ENCODE data around the gene C16orf46.

The C16orf46 gene

DNA sequence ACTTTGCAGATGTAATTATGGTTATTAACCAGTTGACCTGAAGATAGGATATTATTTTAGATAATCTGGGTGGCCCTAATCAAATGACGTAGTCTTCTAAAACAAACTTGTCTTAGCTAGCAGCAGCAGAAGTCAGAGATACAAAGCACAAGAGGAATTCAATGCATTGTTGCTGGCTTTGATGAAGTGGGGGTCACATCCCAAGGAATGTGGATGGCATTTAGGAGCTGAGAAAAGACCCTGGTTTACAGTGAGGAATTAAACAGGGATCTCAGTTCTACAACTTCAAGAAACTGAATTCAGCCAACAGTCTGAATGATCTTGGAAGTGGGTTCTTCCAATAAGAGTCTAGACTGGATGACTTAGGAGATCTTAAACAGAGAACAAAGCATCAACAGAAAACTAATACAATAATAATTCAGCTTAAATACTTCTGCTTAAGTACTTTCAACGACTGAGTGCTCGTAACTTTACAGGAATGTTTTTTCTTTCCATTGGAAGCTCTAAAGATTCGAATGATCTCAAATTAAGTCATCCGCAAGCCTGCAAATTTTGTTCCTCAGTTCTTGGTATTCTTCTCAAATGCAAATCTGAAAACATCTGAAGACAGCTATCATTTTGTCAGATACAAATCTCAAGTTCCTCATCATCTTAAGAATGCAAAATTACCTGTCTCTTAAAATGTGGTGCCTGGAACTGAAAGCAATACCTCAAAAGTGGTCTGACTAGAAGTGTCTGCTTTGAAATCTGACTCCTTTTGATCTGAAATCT is 3.3 kb downstream of the C16orf46 start:
- DNase-seq = no peak

DNA sequence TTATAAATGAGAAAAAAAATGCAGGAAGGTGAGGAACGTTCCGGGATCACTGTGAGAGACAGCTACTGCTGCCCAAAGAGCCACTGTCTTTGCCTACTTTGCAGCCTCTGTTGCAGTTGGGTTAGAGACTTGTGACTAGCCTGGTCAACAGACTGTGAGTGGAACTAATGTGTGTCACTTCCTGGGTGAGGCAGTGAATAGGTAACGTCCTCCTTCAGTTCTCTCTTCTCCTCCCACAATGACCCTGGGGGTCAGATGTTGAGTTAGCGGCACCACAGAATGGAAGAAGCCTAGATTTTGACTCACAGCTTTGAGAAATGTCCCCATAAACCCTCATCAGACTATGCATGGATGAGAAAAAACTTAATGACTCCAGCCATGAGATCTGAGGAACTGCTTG is 5.2 kb downstream of the C16orf46 start:
- DNase-seq = no peak

DNA sequence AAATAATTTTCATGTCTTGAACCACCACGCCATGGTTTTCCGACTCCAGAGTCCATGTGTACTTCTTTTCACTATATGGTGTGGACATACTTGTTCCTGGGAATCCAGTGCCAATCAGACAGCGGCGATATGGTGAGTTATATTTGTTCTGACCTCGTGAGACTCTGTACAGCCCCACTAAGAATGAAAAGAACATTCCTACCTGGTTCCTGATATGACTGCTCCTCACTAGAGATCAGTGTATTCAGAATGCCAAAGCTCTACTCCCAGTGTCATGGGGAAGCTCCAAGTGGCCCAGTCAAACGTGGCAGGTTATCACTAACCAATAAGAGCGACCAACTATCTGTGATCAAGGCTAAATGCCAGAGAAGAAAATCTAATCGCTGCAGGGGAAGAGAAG is 6.1 kb downstream of the C16orf46 start:
- DNase-seq = no peak

DNA sequence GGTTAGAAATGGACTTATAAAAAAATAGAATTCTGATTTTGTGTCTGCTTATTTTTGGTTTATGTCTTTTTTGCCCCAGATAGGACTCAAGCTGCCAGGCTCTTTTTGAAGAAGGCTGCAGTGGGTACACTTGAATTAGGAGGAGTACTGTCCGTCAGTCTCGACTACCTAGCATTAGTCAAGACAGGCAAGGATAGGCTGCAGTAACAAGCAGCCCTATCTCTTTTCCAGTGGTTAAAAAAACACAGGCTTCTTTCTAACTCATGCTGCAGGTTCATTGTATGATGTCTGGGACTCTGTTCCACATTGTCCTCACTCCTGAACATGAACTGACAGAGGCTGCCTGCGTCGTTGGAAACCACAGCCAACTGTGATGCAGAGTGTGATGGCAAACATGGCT is 8.0 kb downstream of the C16orf46 start:
- DNase-seq = no peak

DNA sequence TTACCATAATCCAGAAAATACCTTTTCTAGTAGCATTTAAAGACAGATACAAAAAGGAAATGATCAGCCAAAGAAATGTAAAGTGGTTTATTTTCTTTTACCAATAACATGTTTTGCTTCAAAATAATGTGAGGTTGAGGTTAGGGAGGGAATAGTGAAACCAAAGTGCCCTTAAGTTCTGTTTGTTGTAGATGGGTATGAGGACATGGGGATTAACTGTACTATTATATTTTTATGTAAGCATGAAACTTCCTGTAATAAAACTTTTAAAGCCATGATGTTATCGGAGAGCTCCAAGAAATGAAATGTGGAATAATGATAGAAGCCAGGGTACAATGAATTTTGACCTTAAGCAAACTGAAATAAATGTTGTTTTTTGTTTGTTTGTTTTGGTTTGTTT is 9.9 kb downstream of the C16orf46 start:
- DNase-seq = no peak

DNA sequence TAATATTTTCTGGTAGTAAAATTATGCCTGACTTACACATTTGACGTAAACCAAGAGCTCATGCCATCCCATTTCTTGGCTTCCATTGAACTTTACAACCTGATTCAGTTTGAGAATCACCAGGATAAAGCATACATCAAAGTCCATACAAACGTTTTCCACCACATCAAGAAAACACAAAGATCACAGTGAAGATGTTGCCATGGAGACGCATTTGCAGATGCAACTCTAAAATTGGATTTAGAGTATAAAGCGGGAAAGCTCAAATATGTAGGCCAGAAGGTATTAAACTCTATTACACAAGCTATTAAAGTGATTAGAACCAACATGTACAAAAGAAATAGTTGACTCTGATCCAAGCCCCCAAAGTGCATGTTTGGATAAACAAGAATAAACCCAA is 10.4 kb downstream of the C16orf46 start:
- DNase-seq = no peak

DNA sequence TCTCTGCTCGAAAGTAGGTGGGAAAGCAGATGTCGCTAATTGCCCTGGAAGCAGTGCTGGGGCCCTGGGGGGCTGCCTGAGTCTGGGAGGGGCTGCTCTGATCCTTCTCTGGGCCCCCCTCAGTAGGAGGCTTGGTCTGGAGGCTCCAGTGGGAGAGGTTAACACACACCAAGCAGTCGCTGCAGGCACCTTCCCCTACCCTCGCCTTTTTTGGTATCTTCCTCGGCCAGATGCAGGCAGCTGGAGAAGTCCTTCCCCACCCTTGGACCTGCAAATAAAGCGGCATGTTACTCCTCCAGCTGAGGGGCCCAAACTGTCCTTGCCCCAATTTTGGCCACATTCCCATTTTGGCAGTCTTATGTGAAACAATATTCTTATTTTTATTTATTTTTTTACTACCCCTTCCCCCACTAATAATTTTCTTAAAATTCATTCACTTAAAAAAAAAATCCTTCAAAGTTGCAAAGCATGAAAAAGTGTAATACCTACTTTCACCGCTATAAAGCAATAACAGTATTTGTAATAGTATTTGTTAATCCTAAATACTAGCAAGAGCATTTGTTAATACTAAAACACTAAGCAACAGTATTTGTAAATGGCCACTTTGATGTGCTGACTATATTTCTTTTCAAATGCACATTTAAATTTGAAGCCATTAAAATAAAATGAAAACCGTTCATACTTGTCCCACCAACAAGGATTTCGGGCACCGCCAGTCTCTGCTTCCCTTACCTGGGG is 15.0 kb downstream of the C16orf46 start:
- no peak for DNase-seq

DNA sequence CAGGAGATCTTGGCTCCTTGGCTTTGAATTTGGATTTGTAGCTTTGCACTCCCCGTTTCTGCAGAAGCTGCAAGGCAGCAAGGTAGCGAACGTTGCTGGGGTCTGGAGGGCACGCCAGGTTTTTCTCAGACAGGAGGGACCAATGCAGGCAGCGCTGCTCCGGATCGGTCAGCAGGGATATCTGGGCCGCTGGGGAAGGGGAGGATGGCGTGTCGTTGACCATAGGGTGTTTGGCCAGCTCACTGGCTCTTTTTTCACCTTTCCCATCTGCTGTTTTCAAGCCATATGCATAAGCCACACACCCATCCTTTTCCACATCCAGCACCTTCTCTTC is 15.8 kb downstream of the C16orf46 start:
- DNase-seq = no peak

DNA sequence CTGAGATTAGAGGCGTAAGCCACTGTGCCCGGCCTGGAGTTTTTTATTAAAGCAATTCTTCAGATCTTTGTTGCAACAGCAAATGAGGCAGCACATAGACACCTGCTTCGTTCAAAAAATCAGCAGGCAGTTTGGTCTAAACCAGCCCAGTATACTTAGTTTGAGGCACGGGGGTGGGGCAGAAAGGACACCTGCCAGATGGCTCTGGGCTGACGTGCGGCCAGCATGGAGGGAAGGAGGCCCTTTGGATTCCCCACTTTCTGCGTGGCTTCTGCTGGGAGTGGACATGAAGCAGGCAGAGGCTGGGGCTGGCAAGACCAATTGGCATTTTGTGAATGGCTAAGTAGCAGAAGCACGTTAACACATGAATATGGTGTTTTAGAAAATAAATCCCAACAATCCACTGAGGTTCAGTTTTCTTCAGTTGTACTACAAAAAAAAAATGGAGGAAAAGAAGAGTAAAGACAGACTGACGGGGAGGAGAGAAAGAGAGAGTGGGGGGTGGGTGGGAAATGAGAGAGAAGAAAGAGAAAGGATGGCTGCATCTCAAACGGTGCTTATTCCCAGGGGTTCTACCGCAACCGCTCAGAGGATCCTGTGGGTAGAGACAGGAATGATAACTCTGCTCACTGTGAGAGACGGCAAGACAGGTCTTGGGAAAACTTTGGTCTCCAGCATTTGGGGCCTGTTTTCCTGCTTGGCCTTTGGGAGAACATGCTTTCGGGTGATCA is 16.3 kb downstream of the C16orf46 start:
- no peak for DNase-seq

DNA sequence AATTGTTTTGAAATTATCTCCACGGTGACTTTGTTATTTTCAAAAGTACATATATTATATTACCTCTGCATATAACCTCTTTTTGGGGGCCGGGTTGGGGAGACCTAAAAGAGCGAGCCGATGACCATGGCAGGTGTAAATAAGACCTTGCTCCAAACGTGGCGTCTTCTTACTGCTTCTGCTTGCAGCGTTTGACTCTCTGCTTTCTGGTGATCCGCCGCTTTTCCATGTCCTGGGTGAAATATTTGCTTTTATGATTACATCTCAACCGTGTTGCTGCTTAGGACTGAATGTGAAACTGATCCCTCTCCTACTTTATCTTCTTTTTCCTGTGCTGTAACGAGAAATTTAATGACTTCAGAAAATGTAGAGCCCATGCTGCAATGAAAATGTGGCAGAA is 23.3 kb downstream of the C16orf46 start:
- no peak for DNase-seq

DNA sequence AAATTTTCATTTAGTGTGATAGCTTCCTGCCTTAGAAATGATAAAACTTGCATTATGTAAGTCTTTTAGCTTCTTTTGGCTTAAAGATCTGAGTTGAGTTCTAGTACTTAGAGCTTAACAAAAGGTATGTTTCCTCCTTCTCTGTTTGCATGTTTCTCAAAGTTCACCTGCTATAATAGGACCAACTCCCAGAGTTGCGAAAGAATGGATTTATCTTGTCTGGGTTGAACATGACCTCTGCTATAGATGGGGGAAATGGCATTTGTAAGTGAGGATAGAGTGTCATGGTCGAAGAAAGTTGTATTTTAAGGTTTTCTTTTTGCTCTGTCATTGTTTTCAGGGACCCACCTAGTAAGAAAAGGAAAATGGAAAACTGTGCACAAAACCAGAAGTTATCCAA is 34.2 kb downstream of the C16orf46 start:
- no peak for DNase-seq

DNA sequence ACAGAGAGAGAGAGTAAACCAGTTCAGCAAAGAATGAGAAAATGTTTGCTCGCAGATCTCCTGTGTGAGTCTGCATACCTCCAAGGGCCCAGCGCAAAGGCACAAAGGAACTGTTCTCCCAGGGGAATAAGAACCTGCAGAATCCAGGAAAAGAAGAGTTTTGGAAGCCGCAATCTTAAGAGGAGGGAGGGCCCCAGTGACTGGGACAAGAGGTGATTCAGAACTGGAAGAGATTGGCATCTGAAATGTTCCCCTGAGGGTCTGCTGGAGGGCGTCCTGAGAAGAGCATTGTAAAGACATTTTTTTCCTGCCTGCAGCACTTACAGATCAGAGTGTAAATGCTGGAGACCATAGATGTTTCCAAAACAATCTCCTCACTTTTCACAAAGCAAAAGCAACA is 35.3 kb downstream of the C16orf46 start:
- no peak for DNase-seq

DNA sequence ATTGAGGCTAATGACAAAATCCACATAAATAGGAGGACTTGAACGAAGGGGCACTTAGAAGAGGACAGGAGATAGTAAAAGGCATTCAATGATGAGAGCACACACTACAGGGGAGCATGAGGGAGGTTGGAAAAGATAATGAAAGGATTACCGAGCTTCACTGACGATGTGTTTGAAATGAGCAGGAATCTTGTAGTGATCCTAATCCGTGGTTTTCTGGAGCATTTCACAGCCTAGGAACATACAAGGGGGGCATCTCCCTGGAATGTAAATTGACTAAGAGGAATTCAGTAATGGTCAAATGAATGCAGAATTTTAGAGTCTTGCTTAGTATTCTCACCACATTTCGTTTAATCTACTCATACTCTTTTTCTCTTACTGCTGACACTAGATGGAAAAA is 36.2 kb downstream of the C16orf46 start:
- DNase-seq = no peak

DNA sequence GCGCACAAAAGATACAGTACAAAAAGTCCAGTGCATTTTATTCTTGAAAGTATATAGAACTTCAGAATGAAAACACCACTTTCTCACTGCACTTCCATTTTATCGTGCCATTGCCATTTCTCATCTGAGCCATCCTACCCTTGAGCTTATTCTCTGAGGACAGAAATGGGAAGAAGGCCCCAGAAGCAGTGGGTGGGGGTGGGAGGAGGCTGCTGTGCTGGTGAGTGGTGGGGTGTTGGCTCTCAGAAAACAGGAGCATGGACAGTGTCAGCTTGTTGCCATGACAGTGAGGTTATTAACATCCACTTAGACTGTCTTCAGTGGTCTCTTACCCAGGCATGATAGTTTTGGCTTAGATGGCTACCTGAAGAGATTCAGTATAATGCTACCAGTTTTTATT is 36.9 kb downstream of the C16orf46 start:
- no peak for DNase-seq

DNA sequence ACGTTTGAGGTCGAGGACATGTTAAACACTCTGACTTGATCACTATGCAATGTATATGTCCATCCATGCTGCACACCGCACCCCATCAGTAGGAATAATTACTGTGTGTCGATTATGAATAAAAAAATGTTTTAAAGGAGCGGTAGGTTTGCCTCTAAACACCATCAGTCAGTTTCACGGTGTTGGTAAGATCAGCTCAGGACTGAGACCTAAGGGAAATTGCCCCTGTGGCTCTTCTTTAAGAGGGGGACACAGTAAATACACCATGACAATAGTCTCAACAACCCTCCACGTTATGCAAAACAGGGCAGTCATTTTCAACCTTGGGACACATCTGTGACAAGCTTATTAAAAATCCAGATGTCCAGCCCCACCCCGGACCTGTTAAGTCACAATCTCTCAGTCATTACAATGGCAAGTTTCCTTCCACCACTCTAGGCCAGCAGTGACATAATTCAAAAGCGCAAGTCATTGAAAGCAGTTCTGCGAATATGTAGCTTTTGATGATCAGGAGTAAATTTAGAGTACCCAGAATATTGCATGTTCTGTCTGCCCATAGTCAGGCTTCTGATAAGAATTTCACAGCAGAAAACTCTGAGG is 40.2 kb downstream of the C16orf46 start:
- DNase-seq = no peak

DNA sequence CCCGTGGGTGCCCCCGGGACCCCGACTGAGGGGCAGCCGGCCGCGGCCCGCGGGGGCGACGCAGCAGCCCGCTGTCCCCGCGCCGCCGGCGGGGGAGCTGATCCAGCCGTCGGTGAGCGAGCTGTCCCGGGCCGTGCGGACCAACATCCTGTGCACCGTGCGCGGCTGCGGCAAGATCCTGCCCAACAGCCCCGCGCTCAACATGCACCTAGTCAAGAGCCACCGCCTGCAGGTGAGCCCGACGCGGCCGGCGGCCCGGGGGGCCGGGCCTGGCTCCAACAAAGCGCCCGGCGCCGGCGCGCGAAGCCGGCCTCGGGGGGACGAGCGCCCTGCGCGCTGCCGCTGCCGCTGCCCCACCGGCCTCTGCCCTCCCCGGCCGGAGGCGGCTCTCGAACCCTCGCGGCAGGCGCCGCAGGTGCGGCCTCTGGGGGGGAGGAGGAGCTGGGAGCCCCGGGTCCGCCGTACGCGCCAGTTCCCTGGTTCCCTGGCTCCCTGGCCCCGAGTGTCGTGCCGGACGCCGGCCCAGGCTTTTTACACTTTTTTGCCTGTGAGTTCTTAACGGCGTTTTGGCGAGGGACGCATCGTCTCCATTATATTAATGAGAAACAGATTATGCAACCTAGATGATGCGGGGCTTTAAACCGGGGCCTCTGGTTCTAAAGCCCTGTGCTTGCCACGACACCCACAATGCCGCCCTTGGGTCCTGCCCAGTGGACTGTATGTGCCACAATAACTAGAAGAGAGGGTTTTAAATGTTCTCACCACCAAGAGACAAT is 40.9 kb downstream of the C16orf46 start:
- DNase-seq = peak; percentile 24

DNA sequence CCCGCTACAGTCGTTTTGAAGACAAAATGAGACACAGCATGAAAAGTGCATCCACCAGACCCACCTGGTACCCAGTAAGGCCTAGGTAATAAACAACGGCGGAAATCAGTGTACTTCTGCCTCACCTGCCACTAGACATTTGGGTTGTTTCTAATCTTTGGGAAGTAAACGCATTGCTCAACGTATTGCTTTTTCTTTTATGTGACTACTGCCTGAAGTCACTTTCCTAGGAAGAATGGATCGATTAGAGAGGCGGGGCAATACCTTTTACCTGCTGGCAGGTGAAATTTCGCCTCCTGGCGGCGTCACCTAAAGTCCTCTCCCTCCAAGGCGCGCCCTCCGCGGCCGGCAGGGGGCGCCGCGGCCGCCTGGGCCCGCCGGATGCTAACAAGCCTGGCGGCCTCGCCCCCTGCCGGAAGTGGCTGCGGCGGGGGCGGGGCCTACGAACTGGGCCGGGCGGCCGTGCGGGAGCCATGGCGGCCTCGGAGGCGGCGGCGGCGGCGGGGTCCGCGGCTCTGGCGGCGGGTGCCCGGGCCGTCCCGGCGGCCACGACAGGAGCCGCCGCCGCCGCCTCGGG is 41.6 kb downstream of the C16orf46 start, which contains the start of gene ATMIN:
Gene ATMIN (plus strand): TSS at position 445 of the 577 bp plus-strand sequence. CDS start 29 bp downstream, at position 474.
- DNase-seq = peak; percentile 88

DNA sequence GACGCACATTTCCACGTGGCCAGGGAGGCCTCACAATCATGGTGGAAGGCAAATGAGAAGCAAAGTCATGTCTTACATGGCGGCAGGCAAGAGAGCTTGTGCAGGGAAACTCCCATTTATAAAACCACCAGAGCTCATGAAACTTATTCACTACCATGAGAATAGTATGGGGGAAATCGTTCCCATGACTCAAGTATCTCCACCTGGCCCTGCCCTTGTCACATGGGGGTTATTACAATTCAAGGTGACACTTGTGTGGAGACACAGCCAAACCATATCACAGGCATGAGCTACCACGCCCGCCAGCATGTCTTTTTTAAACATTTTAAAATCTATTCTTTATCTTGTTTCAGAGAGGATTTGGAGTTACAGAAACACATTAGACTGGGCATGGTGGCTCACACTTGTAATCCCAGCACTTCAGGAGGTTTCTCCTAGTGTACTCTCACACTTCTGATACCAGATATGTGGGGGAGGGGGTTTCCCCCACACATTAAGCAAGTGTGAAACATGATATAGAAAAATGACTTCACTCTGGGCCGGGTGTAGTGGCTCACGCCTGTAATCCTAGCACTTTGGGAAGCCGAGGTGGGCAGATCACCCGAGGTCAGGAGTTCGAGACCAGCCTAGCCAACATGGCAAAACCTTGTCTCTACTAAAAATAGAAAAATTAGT is 47.0 kb downstream of the C16orf46 start:
- DNase-seq = no peak

DNA sequence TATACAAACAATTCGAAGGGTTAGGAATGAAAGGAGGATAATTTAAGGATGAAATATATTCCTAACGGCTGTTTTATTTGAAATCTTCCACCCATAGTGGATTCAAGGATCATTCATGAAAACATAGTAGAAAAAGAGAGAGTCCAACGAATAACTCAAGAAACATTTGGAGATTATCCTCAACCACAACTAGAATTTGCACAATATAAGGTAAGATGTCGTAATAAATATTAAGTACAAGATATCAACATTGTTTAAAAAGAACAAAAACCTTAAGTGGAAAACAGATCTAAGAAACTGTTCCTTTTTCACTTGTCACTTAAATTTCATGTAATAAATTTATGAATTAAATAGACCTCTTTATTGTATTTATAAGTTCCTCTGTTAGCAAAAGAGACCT is 50.6 kb downstream of the C16orf46 start:
- DNase-seq = no peak

DNA sequence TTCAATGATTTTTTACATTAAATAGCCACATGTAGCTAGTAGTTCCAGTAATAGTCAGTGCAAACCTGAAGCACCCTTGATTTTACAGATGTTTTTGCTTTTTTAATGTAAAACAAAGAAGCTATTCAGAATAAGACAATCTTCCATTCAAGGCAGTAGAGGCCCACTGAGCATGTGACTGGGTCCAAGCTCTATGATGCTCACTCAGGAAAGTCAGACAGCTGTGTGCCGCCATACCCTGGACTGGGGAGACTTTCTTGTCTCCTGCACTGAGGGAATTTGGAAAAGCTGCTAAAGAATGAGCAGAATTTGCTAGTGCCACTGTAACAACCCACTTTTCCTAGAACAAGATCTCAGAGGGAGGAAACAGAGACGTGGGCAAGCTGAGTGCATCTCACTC is 58.5 kb downstream of the C16orf46 start:
- DNase-seq = no peak

DNA sequence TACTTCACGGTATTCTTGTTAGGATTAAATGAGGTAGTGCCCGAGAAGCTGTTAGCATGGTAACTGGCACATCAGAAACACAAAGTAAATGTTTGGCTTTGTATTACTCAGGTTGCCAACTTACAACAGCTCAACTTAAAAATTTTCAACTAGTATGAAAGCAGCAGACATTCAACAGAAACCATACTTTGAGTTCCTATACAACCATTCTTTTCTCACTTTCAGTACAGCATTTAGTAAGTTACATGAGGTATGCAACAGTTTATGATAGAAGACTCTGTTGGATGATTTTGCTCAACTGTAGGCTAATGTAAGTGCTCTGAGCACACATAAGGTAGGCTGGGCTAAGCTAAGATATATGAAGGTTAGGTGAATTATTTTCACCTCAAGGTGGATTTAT is 62.4 kb downstream of the C16orf46 start:
- no peak for DNase-seq

DNA sequence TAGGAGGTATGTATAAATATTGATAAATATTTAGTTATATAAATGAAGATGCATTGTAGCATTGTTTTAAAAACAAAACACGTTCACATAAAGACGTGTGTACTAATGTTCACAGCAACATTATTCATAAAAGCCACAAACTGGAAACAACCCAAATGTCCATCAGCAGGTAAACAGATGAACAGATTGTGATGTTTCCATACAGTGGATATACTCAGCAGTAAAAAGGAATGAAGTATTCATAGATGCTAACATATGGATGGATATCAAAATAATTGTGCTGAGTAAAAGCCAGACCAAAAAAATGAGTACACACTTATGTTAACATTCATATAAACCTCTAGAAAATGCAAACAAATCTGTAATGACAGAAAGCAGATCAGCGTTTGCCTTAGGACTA is 64.1 kb downstream of the C16orf46 start:
- DNase-seq = no peak

Data from activated naive CD4-positive, alpha-beta T cell treated with Interleukin-2 at 50 U/mL for 16 hours (primary cell).